ENCODE results near the gene HTR1B.

Gene HTR1B

GRCh38 chr6:77448546-77448945 lies 14.7 kb downstream of the HTR1B start:
- TF ChIP-seq JUND (IDR thresholded peaks at IDR 0.05; ENCODE audit: low read depth): no peak
- in situ Hi-C loops (cut with HindIII; ENCODE audit: low pct_unique_long_range_greater_than_20kb, low sequenced_read_pairs): no loop called here
- DNase-seq (ENCODE audit: low read depth in 1 of 2, low spot score in 1 of 2): no peak

- in situ Hi-C loops (cut with HindIII; ENCODE audit: low pct_unique_long_range_greater_than_20kb, low sequenced_read_pairs): no loop called here
- no peak for DNase-seq (ENCODE audit: low read depth in 1 of 2, low spot score in 1 of 2)
- TF ChIP-seq JUND (IDR thresholded peaks at IDR 0.05; ENCODE audit: low read depth): no peak
These were observed 16.0 kb downstream of the HTR1B start for GRCh38 chr6:77447254-77447653.

GRCh38 chr6:77446249-77446648 lies 17.0 kb downstream of the HTR1B start:
- DNase-seq (ENCODE audit: low read depth in 1 of 2, low spot score in 1 of 2): no peak
- TF ChIP-seq JUND (IDR thresholded peaks at IDR 0.05; ENCODE audit: low read depth): no peak
- in situ Hi-C loops (cut with HindIII; ENCODE audit: low pct_unique_long_range_greater_than_20kb, low sequenced_read_pairs): no loop called here

- TF ChIP-seq JUND (IDR thresholded peaks at IDR 0.05; ENCODE audit: low read depth): no peak
- in situ Hi-C loops (cut with HindIII; ENCODE audit: low pct_unique_long_range_greater_than_20kb, low sequenced_read_pairs): no loop called here
- DNase-seq (ENCODE audit: low read depth in 1 of 2, low spot score in 1 of 2): no peak
These were observed 18.1 kb downstream of the HTR1B start for GRCh38 chr6:77445214-77445613.

GRCh38 chr6:77440206-77440976 lies 22.9 kb downstream of the HTR1B start:
- TF ChIP-seq JUND (IDR thresholded peaks at IDR 0.05; ENCODE audit: low read depth): no peak
- DNase-seq (ENCODE audit: low read depth in 1 of 2, low spot score in 1 of 2): peak in 1 of 2 experiments; percentile 3
- in situ Hi-C loops (cut with HindIII; ENCODE audit: low pct_unique_long_range_greater_than_20kb, low sequenced_read_pairs): no loop called here

- in situ Hi-C loops (cut with HindIII; ENCODE audit: low pct_unique_long_range_greater_than_20kb, low sequenced_read_pairs): no loop called here
- no peak for TF ChIP-seq JUND (IDR thresholded peaks at IDR 0.05; ENCODE audit: low read depth)
- no peak for DNase-seq (ENCODE audit: low read depth in 1 of 2, low spot score in 1 of 2)
These were observed 29.4 kb downstream of the HTR1B start for GRCh38 chr6:77433888-77434287.

- in situ Hi-C loops (cut with HindIII; ENCODE audit: low pct_unique_long_range_greater_than_20kb, low sequenced_read_pairs): no loop called here
- no peak for TF ChIP-seq JUND (IDR thresholded peaks at IDR 0.05; ENCODE audit: low read depth)
These were observed 32.8 kb downstream of the HTR1B start for GRCh38 chr6:77430504-77430903.

GRCh38 chr6:77425671-77426070 lies 37.6 kb downstream of the HTR1B start:
- in situ Hi-C loops (cut with HindIII; ENCODE audit: low pct_unique_long_range_greater_than_20kb, low sequenced_read_pairs): no loop called here

More at GRCh38 chr6:77430504-77430903, 32.8 kb downstream of the HTR1B start:
- no peak for DNase-seq (ENCODE audit: low read depth in 1 of 2, low spot score in 1 of 2)

GRCh38 chr6:77425216-77425615 lies 38.1 kb downstream of the HTR1B start:
- in situ Hi-C loops (cut with HindIII; ENCODE audit: low pct_unique_long_range_greater_than_20kb, low sequenced_read_pairs): no loop called here
- TF ChIP-seq JUND (IDR thresholded peaks at IDR 0.05; ENCODE audit: low read depth): no peak
- no peak for DNase-seq (ENCODE audit: low read depth in 1 of 2, low spot score in 1 of 2)

More at GRCh38 chr6:77425671-77426070, 37.6 kb downstream of the HTR1B start:
- DNase-seq (ENCODE audit: low read depth in 1 of 2, low spot score in 1 of 2): no peak
- TF ChIP-seq JUND (IDR thresholded peaks at IDR 0.05; ENCODE audit: low read depth): no peak

GRCh38 chr6:77424761-77425160 lies 38.5 kb downstream of the HTR1B start:
- in situ Hi-C loops (cut with HindIII; ENCODE audit: low pct_unique_long_range_greater_than_20kb, low sequenced_read_pairs): no loop called here
- TF ChIP-seq JUND (IDR thresholded peaks at IDR 0.05; ENCODE audit: low read depth): no peak
- no peak for DNase-seq (ENCODE audit: low read depth in 1 of 2, low spot score in 1 of 2)

GRCh38 chr6:77416839-77417238 lies 46.5 kb downstream of the HTR1B start:
- no peak for DNase-seq (ENCODE audit: low read depth in 1 of 2, low spot score in 1 of 2)
- TF ChIP-seq JUND (IDR thresholded peaks at IDR 0.05; ENCODE audit: low read depth): no peak
- in situ Hi-C loops (cut with HindIII; ENCODE audit: low pct_unique_long_range_greater_than_20kb, low sequenced_read_pairs): no loop called here

- in situ Hi-C loops (cut with HindIII; ENCODE audit: low pct_unique_long_range_greater_than_20kb, low sequenced_read_pairs): no loop called here
- no peak for TF ChIP-seq JUND (IDR thresholded peaks at IDR 0.05; ENCODE audit: low read depth)
- DNase-seq (ENCODE audit: low read depth in 1 of 2, low spot score in 1 of 2): no peak
These were observed 47.6 kb downstream of the HTR1B start for GRCh38 chr6:77415706-77416105.
